GDM1 (cell line): ENCODE measurements around the gene PRR19.
"Not testable (repeated sequence)": the region's sequence is repeated elsewhere in the genome, so short reads cannot be mapped to it uniquely, and the experiment has no call there.

Experiments
- DNase-seq: peaks from one replicate; lab custom pipeline; 2025; lab: John Stamatoyannopoulos, UW

The PRR19 gene, protein sequence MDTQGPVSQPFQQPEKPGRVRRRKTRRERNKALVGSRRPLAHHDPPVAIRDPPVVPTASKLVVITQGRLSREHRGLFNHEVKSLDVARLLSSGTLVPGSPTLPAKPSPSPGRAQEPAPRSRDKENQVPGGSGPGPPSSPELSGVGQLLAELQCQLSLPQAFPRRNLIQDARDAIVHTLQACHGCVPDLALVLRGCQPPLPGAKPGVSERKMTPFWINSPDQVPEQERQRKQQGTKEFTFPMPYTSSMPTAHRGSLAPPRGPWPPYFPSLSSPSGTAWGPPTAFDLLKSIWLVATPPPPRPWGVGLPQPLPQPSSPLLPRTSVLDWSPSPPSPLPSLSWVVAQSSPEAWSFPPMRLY

GRCh38 chr19:42301646-42302203 is at the start of gene PRR19:
TSS of gene PRR19 (plus strand) at chr19:42302132. CDS start at chr19:42309585, 7,453 bp downstream.
- no peak for DNase-seq

DNA sequence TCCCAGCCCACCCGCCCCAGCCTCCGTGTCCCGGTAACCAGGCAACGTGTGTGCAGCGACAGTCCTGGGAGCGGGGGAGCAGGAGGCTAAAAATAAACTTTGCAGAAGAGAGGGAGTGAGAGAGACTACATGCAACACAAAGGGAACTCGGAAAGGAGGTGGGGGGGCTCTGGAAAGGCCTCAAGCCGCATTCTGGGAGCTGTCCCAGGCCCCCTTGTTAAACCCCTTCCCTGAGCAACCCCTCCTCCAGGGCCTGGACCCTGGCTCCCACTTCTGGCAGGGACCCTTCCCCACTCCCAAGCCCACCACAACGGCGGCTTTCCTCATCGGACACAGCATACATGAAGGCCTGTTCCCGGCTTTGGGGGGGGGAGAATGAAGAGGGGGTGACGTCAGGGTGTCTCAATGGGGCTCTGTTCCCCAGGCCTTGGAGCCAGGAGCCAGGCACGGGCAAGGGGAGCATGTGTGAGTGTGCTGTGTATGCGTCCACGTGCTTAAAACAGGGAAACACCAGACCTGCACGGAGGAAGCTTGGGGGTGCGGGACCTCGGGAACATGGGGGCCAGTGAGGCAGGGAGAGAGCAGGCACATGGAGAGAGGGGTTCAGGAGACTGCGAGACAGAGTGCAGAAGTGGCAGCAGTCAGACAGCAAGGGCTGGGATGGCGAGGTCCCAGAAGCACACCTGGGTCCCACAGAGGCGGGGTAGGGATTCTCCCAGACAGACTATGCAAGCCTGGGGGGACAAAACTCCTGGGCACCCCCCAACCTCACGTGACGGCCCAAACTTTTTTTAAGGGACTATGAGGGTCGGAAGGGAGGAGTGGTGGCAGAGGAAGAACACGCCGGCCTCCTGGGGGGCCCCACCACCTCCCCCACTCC is 49.3 kb upstream of the PRR19 start:
- no peak for DNase-seq

DNA sequence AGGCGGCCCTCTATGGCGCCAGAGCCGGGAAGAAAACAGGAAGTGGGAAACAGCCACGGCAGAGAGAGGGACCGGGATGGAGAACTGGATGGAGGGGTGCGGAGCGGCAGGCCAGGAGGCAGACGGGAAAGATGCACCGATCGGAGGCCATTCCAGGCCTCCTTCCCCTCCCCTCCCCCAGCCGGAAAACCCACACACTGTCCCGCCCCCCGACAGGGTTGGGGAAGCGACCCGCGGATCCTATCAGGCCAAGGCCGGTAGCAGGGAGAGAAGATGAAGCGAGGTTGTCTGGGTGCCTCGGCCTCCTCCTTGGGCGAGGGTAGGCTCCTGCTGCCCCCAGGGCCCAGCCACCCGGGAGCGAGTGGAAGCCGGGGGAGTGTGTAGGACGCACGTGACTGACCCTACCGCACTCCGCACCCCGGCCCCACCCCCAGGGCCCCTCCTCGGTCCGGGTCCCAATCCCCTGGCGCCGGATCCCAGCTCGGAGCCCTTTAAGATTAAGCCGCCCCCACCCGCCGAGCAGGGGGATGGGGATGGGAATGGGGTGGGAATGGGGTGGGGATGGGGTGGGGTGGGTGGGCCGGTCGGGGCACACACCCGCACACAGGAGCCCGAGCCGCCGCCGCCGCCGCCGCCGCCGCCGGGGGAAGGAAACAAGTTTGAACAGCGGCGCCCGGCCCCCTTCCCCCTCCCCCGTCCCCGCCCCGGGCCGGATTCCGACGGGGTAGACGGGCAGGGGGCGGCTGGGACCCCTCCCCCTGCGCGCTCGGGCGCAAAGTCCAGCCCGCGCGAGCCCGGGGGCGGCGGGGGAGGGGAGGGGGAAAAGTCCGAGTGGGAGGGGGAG is 48.5 kb upstream of the PRR19 start:
- DNase-seq: peak; percentile 57

DNA sequence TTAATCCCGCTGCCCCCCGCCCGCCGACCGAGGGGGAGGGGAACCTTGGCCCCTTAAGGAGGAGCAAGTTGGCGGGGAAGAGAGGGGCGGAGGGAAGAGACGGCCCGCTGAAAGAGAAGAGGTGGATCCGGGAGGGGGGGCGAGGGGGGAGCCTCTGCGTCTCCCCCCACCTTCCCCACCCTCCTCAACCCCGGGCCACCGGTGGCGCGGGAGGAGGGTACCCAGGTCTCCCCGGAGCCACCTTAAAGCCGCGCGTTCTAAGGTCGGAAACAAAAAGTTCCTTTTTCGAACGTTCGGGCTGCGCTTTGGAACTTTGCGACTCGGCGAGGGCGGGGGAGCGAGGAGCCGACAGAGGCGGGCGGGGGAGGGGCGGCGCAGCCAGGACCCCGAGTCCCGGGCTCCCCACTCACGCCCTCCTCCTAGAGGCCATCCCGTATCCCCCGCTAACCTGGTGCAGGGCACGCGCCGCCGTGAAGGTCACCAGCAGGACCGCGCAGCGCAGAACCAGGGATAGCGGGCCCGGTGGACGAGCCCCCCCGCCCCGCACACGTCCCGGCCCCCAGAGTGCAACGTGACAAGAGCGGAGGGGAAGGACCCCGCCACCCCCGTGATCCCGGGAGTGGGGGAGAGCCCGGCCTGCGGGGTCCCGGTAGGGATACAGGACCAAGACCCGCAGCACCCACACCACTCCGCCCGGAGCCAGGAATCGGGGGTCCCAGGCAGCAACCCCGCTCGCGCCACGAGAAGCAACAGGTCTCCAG is 47.7 kb upstream of the PRR19 start:
- DNase-seq: peak; percentile 71

- DNase-seq: peak; percentile 91
These were observed 46.8 kb upstream of the PRR19 start, which contains the start of gene ERF for GRCh38 chr19:42254850-42255765. TSS of gene ERF (minus strand) at chr19:42255128. CDS start at chr19:42254999, 129 bp downstream.

DNA sequence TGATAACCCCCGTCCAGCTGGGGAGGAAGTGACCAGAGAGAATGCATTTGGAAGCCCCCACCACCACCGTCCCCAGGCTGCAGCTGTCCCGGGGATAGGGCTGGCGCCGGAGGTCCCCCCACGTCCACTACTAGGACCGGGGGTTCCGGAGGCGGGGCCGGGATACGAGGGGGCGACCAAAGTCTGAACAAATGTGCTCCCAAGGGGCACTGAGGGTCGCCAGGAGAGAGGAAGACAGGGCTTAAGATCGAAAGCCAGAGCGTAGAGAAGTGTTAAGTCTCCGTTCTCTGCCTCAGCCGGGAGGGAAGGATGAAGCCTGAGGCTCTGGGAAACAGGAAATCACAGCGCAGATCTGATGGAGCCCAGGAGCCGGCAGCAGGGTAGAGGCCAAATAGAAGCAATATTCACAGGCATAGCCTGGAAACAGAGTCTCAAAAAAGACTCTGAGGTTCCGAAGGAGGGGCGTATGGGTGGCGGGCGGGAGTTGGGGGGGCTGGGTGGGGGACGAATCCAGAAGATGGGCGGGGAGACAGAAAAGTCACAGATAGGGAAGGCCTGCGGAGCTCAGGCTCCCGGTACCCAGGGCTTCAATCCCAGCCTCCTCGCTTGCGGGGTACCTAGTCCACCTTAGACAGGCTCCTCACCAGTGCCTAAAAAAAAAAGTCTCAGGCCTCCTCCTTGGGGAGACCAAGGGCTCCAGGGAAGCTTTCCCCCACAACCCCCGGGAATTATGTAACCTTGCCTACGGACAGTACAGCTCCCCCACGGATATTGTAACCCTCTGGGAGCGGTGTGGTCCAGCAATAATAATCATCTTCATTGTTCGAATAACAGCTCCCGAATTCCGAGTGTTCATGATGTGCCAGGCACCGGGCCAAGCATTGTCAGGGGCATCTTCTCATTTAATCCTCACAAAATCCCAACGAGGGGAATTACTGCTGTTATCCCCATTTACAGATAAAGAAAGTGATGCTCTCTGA is 45.9 kb upstream of the PRR19 start:
- no peak for DNase-seq

DNA sequence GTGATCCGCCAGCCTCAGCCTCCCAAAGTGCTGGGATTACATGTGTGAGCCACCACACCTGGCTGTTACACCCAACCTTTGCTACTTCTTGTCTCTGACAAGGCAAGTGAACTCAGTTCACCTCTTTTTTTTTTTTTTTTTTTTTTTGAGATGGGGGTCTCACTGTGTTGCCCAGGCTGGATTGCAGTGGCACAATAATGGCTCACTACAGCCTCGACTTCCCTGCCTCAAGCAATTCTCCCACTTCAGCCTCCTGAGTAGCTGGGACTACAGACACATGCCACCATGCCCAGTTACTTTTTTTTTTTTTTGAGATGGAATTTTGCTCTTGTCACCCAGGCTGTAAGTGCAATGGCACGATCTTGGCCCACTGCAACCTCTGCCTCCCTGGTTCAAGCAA is 44.1 kb upstream of the PRR19 start:
- DNase-seq: not testable (repeated sequence)

DNA sequence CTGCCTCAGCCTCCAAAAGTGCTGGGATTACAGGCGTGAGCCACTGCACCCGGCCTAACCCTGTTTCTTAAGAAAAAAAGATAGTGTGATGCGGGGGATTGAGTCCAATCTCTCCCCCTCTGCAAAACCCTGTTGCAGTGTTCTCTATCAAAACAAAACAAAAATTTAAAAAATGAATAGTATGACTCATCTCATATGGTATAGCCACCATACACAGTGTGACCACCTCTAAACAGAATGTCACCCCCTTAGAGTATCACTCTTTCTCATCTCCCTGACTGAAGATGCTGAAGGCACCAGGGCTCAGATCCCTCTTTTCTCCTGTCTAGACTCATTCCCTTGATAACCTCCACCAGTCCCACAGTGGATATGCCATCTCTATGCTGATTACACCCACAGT is 40.2 kb upstream of the PRR19 start:
- DNase-seq: no peak

DNA sequence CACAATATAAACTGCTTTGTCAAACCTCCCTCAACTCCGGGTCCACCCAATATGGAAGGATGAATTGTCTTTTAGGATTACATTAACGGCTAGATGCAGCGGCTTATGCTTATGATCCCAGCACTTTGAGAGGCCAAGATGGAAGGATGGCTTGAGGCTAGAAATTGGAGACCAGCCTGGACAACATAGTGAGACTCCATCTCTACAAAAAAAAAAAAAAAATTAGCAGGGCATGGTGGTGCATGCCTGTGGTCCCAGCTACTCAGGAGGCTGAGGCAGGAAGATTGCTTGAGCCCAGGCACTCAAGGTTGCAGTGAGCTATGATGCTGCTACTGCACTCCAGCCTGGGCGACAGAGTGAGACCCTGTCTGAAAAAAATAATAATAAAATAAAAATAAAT is 35.8 kb upstream of the PRR19 start:
- not testable (repeated sequence) for DNase-seq

GRCh38 chr19:42266928-42267603 is 34.9 kb upstream of the PRR19 start:
- not testable (repeated sequence) for DNase-seq

DNA sequence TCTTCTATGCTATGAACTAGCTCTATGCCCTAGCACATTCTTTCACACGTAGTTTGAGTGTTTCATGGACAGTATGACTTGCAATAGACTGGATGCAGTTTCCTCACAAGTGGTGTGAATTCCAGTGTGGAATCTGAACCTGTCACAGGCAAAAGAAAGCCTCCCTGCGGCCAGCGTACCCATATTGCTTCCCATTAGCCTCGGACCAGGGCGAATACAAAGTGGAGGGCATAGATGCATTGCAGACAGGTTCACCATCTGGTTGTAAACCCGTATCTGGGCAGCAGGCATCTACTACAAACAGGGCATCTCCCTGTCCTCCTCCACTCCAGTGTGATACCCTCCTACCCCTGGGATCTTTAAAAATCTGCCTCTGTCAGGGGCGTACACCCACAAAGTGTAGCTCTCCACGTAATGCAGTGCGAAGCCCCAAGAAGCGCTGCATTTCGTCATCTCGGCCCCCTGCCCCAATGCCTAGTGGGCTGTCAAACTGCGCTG is 34.2 kb upstream of the PRR19 start:
- no peak for DNase-seq

DNA sequence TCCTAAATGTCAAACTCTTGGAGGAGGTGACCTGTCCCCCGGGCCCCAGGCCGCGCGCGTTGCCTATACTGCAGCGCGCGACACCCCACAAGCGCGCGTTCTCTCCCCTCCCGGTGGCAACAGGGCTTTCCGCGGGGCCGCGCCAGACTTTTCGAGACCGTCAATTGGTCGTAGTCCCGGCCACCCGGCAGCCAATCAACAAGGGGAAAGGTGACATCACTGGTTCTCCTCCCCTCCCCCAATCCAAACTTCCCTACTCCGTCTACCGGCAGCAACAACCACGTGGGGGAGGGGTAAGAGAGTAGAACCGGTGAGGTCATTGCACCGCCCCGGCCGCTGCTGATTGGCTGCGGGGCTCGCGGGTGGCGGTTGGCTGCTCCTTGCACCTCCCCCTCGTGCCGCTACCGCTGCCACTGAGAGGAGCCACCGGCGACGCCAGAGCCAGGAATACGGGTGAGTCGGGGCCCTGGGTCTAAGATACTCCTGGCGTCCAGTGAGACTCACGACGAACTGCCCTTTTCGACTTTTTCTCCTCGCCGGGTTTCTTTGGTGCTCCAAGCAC is 33.7 kb upstream of the PRR19 start:
- DNase-seq: peak; percentile 99

- DNase-seq: peak; percentile 100
These were observed 33.0 kb upstream of the PRR19 start, which contains the start of gene CIC for GRCh38 chr19:42268704-42269477. TSS of gene CIC (plus strand) at chr19:42269252. CDS start at chr19:42271784, 2,532 bp downstream.

DNA sequence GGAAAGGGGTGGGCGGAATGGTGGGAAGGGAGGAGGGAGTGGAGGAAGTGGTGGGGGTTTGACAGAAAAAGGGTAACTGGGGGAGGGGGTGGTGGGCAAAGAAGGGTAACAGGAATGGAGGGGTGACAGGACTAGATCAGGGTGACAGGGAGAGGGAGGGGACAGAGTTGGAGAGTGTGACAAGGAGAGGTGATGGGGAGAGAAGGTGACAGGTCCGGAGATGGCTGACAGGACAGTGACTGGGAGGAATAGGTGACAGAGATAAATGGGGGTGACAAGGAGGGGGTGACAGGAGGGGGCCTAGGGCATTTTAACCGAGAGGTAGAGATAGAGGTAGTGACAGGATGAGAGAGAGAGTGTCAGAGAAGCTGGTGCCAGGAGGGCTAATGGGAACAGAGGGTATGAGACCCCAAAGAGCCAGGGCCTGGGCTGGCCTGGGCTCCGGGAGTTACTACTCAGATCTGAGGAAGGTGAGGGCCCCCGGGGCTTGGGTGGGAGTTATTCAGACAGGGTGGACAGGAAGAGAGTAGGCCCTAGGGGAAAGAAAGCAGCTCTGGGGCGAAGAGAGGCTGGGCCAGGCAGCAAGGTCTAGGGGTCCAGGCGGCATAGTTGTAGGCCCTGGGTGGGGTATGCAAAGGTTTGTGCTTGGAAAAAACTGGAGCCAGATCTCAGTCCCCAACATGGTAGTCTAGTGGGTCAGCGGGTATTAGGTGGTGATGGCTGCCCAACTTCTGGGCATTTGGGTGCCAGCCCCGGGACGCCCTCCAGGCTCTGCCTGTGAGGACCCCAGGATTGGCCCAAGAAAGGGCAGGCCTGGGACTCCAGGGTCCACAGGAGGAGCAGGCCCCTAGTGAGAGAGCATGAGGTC is 32.2 kb upstream of the PRR19 start:
- DNase-seq: no peak

DNA sequence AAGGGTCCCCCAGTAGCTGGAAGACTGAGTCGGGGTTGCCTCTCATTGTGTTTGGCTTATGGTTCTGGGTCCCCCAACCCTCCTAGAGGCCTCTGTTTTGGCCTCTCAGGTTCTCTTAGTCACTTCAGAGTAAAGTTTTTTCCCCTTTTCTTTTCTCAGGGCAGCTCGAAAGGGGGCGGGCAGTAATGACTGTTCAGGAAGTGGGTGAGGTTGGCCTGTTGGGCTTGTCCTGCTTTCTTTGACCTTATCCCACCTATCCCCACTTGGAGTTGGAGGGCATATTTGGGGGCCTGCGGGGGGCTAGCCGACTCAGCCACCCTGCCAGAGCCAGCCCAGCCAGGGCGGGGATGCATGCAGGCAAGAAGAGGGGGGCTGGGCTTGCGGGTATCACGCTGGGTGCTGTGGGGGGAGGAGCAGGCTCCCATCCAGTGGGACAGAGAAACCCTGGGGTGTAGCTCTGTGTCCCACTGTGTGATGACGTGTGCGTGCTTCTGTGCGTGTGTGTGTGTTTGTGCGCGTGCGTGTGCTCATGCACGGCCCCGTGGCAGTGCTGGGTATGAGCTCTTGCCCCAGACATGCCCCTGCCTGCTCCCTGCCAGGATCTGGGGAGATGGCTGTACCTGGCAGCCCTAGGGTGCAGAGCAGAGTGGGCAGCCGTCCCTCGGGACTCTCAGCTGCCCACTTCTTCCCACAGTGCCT is 31.4 kb upstream of the PRR19 start:
- DNase-seq: peak; percentile 40
